GM21423 (cell line): ENCODE results near the gene PRKG1.

Source experiments
- ATAC-seq: cut with Tn5 transposase; IDR thresholded peaks from one replicate; pipeline ENCODE4 v1.9.1; 2021; ENCODE audit warnings: mild to moderate bottlenecking, moderate library complexity; ENCODE audit not compliant: unreplicated experiment

The PRKG1 gene

GRCh38 chr10:51894771-51895578 is 820.7 kb downstream of the PRKG1 start:
- ATAC-seq: no peak

GRCh38 chr10:51896849-51897248 is 822.6 kb downstream of the PRKG1 start:
- no peak for ATAC-seq

GRCh38 chr10:51897560-51897959 is 823.3 kb downstream of the PRKG1 start:
- ATAC-seq: no peak

- ATAC-seq: no peak
Measured at GRCh38 chr10:51900180-51900579, 825.9 kb downstream of the PRKG1 start.

- ATAC-seq: no peak
Measured at GRCh38 chr10:51903675-51904074, 829.4 kb downstream of the PRKG1 start.

GRCh38 chr10:51905032-51905431 is 830.7 kb downstream of the PRKG1 start:
- no peak for ATAC-seq

GRCh38 chr10:51907361-51907760 is 833.1 kb downstream of the PRKG1 start:
- ATAC-seq: no peak

GRCh38 chr10:51910189-51910588 is 835.9 kb downstream of the PRKG1 start:
- ATAC-seq: no peak

- no peak for ATAC-seq
Measured at GRCh38 chr10:51910596-51910995, 836.3 kb downstream of the PRKG1 start.

- ATAC-seq: no peak
Measured at GRCh38 chr10:51911723-51912122, 837.4 kb downstream of the PRKG1 start.

- no peak for ATAC-seq
Measured at GRCh38 chr10:51915031-51915542, 840.8 kb downstream of the PRKG1 start.

- no peak for ATAC-seq
Measured at GRCh38 chr10:51918440-51918839, 844.2 kb downstream of the PRKG1 start.

GRCh38 chr10:51918884-51919325 is 844.6 kb downstream of the PRKG1 start:
- ATAC-seq: no peak

GRCh38 chr10:51920672-51921071 is 846.4 kb downstream of the PRKG1 start:
- no peak for ATAC-seq

GRCh38 chr10:51924359-51924758 is 850.1 kb downstream of the PRKG1 start:
- ATAC-seq: no peak

- no peak for ATAC-seq
Measured at GRCh38 chr10:51926337-51926736, 852.0 kb downstream of the PRKG1 start.

- no peak for ATAC-seq
Measured at GRCh38 chr10:51928162-51928561, 853.9 kb downstream of the PRKG1 start.

GRCh38 chr10:51932530-51932929 is 858.2 kb downstream of the PRKG1 start:
- no peak for ATAC-seq

GRCh38 chr10:51934373-51934772 is 860.1 kb downstream of the PRKG1 start:
- no peak for ATAC-seq

GRCh38 chr10:51935341-51935740 is 861.1 kb downstream of the PRKG1 start:
- ATAC-seq: no peak

- no peak for ATAC-seq
Measured at GRCh38 chr10:51937308-51938140, 863.2 kb downstream of the PRKG1 start.
